Mucosa of gallbladder (tissue), 1 donor: ENCODE results near the gene NUDCD3. TPM values are rescaled to one million over a fixed set of nuclear protein-coding genes. Genes with fewer than 3 reads are reported as not detected.

Experiments
- DNase-seq: peaks from one replicate; pipeline ENCODE4 v3.0.0-alpha.2; 2020; ENCODE audit warnings: low spot score
- total RNA-seq: library from RNA; stranded (reverse); gene quantifications from one replicate; pipeline ENCODE4 v1.2.1, GENCODE V29; 2021
- donor health status: DM: no; HTN: no; CAD: no.

Gene NUDCD3
- total RNA-seq, 1 donor from 2014 or later, result 122 TPM

DNA sequence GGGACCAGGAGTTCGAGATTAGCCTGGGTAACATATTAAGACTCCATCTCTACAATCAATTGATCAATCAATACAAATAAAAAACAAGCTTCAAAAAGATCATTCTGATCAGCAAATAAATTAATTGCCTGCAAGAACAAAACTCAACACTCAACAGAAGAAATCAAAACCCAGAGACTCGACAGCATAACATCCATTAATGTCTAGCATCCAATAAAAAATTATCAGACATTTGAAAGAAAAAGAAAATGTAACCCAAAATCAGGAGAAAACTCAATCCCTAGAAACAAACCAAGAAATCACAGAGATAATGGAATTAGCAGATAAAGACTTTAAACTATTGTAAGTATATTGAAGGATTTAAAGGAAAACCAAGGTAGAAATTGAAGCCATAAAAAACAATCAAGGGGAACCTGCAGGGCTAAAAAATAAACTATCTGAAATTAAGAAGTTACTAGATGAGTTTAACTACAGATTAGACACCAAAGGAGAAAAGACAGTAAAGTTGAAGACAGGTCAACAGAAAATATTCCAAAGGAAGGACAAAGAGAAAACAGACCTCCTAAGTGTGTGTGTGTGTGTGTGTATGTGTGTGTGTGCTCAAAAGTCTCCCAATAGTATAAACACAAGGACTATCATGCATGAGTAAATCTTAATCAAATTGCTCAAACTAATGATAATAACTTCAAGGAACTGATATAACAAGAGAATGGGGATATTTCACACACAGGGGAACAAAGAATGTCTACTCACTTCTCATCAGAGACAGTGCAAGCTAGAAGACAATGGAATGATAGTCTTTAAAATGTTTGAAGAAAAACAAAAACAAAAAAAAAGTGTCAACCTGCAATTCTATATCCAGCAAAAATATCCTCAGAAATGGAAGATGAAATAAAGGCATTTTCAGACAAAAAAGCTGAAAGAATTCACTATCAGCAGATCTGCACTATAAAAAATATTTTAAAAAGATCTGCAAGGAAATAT lies 7.7 kb downstream of the NUDCD3 start:
- no peak for DNase-seq

DNA sequence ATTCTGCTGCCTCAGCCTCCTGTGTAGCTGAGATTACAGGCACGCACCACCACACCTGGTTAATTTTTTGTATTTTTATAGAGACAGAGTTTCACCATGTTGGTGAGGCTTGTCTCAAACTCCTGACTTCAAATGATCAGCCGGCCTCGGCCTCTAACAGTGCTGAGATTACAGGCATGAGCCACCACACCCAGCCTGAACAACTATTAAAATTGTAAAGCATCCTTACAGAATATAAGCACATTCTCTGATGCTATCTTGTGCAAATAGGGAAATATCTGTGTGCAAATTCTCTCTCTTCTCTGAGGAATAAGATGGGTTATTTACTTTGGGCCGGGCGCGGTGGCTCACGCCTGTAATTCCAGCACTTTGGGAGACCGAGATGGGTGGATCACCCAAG lies 12.5 kb downstream of the NUDCD3 start:
- no peak for DNase-seq

DNA sequence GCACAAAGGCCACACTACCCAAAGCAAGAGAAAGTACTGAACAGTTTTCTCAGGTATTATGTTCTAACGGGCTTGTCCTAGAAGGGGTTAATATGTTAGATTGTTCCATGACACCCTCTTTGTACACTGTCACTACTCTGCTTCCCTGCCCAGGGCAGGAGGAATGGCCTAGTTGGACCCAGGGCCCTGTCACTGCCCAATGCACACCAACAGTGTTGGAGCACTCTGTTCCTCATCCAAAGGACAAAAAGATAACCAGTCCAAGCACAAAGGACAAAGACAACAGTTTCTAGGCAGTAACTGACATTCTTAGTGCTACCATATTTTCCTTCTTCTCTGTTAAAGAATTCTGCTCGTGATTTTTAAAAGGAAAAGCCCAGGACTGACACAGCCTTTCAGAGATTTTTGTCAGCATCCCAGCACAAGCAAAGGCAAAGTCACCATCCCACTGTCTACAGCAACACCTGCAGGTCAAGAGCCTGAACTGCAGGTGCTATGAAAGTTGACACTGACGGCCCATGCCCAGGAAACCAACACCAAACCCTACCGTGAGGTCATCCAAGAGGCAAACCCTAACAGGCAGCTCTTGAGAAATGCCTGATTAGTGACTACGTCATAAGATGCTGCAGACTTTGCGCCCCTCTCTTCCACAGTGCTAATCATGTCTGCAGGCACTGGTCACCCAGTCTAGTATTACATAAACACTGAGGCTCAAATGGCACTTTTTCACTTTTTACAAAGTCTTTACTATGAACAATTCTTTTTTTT lies 13.2 kb downstream of the NUDCD3 start:
- DNase-seq, result peak; percentile 54

GRCh38 chr7:44476313-44476712 lies 14.1 kb downstream of the NUDCD3 start:
- no peak for DNase-seq

- DNase-seq, result no peak
Measured at GRCh38 chr7:44473295-44473694, 17.2 kb downstream of the NUDCD3 start.

DNA sequence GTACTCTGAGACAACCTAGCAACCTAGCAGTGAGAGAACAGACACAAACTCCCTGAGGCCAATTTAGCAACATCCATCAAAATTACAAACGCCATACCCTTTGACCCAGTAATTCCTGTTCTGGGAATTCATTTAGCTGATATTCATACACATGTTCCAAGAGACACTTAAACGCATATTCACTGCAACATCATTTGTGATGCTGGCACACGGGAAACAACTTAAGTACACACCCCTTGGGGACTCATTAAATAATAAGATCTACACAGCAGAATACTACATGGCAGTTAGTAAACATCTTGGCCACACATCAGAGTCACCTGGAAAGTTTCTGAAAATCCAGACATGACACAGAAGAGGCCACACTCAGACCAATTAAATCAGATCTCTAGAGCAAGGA lies 17.6 kb downstream of the NUDCD3 start:
- DNase-seq, result no peak

DNA sequence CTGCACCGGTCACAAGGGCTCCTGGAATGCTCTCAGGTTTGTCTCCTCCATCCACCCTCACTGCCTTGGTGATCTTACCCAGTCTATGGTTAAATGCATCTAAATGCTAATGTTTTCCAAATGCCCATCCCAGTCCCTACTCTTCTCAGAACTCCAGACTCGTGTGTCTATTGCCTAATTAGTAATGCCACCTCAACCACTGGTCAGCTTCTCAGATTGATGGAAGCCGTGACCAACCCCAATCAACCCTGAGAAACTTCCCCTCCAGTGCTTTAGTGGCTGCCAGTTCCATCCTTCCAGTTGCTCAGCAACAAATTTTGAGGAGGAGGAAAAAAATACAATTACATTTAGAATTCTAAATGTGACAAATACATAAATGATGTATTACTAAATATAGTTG lies 18.6 kb downstream of the NUDCD3 start:
- DNase-seq, result no peak

GRCh38 chr7:44471436-44471835 lies 19.0 kb downstream of the NUDCD3 start:
- no peak for DNase-seq

GRCh38 chr7:44470628-44471245 lies 19.7 kb downstream of the NUDCD3 start:
- no peak for DNase-seq

GRCh38 chr7:44470135-44470479 lies 20.4 kb downstream of the NUDCD3 start:
- no peak for DNase-seq

DNA sequence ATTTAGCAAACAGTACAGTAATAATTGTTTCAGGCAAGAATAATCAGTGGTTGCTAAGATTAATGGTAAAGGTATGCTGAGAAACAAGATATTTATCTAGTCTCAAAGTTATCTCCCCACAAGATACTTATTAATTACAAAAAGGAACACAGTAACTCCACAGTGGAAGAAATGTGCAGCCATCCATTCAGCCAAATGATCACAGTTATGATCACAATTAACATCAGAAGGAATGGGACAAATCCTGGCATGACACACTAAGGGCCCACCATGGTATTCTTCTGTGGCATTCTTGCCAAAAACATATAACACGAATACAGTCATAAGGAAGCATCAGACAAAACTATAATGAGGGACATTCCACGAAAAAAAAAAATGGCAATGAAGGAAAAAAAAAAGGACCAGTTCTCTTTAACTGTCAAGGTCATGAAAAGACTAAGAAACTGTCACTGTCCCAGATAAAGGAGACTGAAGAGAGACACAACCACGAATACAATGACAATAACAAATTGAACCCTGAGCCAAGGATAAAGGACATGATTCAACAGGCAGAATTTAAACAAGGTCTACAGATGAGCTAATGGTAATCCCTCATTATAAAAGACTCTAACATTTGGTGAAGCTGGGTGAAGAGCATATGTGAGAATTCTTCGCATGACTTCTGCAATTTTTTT lies 20.9 kb downstream of the NUDCD3 start:
- no peak for DNase-seq

GRCh38 chr7:44467217-44467548 lies 23.3 kb downstream of the NUDCD3 start:
- no peak for DNase-seq

DNA sequence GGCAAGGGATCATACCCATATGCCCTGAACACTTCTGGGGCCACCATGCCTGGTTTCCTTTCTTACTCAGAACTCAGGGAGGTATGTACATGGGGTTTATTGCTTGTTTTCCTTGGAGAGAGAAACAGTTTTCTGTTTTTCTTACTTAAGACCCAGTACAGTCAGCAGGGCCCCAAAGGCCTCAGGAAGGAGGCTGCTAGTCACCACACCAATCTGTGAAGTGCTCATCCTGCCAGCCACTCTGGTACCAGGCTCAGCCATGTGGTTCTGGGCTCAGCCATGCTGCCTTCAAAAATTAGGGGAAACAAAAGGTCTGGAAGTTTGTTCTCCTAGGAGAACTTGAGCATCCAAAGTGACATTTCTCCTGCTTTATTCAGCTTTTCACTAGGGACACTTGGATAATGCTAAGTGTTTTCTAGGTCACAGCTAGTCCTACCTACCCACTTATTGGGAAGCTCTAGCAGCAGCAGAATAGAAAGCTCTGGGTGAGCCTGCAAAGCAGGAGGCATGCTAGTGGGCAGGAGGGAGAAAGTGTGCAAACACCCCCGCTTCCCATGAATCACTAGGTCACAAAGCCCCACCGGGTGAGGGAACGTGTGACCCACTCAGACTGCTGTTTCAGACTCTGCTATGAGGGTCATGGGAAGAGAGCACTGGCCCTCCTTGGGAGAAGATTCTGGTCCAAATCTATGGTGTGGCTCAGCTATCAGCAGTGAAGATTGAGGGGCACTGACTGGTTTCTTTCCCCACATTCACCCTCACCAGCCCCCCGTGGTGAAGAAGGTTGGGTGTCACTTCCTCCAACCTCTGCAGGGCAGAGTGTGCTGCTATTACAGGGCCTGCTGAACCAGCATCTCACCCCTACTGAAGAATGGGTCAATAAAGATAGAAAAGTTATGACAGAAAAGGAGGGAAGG lies 23.9 kb downstream of the NUDCD3 start:
- no peak for DNase-seq

- DNase-seq, result no peak
Measured at GRCh38 chr7:44465490-44465889, 25.0 kb downstream of the NUDCD3 start.

DNA sequence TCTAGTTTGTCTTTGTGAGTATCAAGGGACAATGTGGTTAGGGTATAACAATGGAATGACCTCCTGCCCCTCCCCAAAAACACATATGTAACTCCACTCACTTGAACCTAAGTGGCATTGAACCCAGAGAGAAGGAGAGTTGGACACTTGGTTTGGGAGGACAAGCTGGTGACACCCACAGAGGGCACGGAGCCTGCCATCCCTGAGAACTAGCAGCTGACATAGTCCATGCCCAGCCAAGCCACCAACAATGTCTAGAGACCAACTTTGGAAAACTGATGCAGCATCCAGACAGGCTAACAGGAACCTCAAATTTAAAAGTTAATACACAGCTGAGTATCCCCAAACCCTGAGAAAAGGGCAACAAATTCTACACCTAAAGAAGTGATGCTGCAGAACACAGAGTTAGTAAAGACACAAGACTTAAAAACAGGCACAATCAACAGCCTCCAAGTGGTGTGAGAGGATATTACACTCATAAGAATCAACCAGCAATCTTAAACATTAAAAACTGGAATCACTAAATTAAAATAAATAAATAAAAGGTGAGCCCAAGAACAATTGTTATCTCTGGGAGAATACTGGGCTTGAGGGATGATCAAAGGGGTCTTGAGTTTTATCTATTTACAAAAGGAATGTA lies 27.2 kb downstream of the NUDCD3 start:
- no peak for DNase-seq

GRCh38 chr7:44461387-44461786 lies 29.1 kb downstream of the NUDCD3 start:
- no peak for DNase-seq

DNA sequence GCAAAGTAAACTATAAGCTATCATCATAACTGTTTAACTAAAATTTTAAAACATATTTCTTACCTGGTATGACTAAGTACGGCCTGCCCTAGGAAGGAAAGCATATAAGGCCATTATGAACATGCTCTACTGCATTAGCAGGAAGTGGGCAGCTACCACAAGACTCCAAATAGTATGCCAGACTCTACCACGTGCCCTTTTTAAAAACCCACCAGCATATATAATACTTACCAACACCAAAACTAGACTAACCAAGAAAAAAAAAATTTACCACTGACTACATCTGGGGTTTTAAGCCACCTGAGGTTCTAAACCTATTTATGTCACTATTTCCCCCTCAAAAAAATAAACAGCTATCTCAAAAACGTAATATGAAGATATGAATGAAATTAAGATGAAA lies 30.1 kb downstream of the NUDCD3 start:
- no peak for DNase-seq

DNA sequence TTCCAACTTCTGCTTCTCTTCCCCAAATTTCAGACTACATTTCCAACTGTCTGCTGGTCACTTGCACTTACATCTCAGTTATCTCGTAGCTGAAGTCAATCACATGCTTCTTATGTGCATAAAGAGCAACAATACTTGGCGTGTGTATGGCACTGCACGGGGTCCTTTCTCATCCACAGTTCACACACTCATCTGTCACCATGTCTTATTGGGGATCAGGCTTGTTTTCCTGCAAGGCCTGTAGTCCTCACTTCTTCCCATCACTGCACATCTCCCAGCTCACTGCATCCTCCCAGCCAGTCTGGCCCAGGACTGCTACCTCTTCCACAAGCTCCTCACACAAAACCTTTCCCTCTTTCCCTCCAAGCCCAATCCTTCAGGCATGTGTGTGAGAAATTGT lies 35.3 kb downstream of the NUDCD3 start:
- no peak for DNase-seq

- no peak for DNase-seq
Measured at GRCh38 chr7:44454348-44454747, 36.1 kb downstream of the NUDCD3 start.

- DNase-seq, result no peak
Measured at GRCh38 chr7:44451123-44451522, 39.3 kb downstream of the NUDCD3 start.

GRCh38 chr7:44449584-44449928 lies 40.9 kb downstream of the NUDCD3 start:
- DNase-seq, result no peak
